ENCODE data around the gene GUCY1A1. TPM values are rescaled to one million over a fixed set of nuclear protein-coding genes. Genes with fewer than 3 reads are reported as not detected.
A peak's percentile ranks its signal among the peaks of the same experiment; 100 is the strongest.

GUCY1A1 gene
- total RNA-seq, 1 donor from 2014 or later, result 1.5 TPM

DNA sequence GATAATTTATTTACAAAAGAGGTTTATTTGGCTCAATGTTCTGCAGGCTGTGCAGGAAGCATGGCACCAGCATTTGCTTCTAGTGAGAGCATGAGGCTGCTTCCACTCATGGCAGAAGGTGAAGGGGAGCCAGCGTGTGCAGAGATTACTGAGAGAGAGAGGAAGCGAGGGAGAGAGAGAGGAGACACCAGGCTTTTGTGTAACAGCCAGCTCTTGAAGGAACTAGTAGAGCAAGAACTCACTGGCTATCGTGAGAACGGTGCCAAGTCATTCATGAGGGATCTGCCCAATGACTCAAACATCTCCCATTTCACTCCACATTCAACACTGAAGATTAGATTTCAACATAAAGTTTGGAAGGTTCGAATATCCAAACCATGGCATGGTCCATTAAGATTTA lies 12.7 kb downstream of the GUCY1A1 start:
- H3K9ac ChIP-seq, result no peak overlapping the region
- H3K36me3 ChIP-seq, result no peaks in the 10 kb centered on the region
- no peak overlapping the region for H3K27ac ChIP-seq
- H3F3A ChIP-seq (ENCODE audit: low read depth), result peaks cover 18% of the 10 kb centered on the region
- H3K27me3 Mint-ChIP-seq (ENCODE audit: insufficient read depth, low read depth), result no peaks in the 10 kb centered on the region
- H3K9me3 Mint-ChIP-seq, result no peaks in the 10 kb centered on the region
- H3K79me2 ChIP-seq (ENCODE audit: low read depth), result no peaks in the 10 kb centered on the region
- H4K20me1 ChIP-seq (ENCODE audit: low read depth), result no peaks in the 10 kb centered on the region
- H3K36me3 Mint-ChIP-seq, result no peaks in the 10 kb centered on the region
- H3K4me1 ChIP-seq, result peaks cover 33% of the 10 kb centered on the region
- no peaks in the 10 kb centered on the region for H3K27me3 ChIP-seq
- no peak for TF ChIP-seq EZH2phosphoT487 (IDR thresholded peaks at IDR 0.05)
- TF ChIP-seq, protein P1, sequence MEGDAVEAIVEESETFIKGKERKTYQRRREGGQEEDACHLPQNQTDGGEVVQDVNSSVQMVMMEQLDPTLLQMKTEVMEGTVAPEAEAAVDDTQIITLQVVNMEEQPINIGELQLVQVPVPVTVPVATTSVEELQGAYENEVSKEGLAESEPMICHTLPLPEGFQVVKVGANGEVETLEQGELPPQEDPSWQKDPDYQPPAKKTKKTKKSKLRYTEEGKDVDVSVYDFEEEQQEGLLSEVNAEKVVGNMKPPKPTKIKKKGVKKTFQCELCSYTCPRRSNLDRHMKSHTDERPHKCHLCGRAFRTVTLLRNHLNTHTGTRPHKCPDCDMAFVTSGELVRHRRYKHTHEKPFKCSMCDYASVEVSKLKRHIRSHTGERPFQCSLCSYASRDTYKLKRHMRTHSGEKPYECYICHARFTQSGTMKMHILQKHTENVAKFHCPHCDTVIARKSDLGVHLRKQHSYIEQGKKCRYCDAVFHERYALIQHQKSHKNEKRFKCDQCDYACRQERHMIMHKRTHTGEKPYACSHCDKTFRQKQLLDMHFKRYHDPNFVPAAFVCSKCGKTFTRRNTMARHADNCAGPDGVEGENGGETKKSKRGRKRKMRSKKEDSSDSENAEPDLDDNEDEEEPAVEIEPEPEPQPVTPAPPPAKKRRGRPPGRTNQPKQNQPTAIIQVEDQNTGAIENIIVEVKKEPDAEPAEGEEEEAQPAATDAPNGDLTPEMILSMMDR (IDR thresholded peaks at IDR 0.05), result no peak
- no peak for TF ChIP-seq EZH2 (IDR thresholded peaks at IDR 0.05)
- no peak overlapping the region for H3K4me3 Mint-ChIP-seq
- no peak overlapping the region for H3K4me2 ChIP-seq
- H3K4me3 ChIP-seq, result no peak overlapping the region
- no peak overlapping the region for H3K27ac Mint-ChIP-seq
- H3K4me1 Mint-ChIP-seq, result peaks cover 22% of the 10 kb centered on the region
- H3K9me3 ChIP-seq (ENCODE audit: low read depth), result no peaks in the 10 kb centered on the region
- peak; percentile 16 for DNase-seq (ENCODE audit: low spot score)
- no peak overlapping the region for H2AFZ ChIP-seq (replicated peaks)

- Histone ChIP-seq H4K20me1 (ENCODE audit: low read depth) (no peaks in the 10 kb centered on the region), H3F3A (ENCODE audit: low read depth) (peaks cover 2% of the 10 kb centered on the region), H3K9ac (no peak overlapping the region), H2AFZ (replicated peaks) (no peak overlapping the region), H3K4me2 (no peak overlapping the region), H3K27me3 (no peaks in the 10 kb centered on the region), H3K9me3 (ENCODE audit: low read depth) (no peaks in the 10 kb centered on the region), H3K4me3 (no peak overlapping the region), H3K4me1 (peaks cover 10% of the 10 kb centered on the region), H3K36me3 (no peaks in the 10 kb centered on the region), H3K27ac (no peak overlapping the region), H3K79me2 (ENCODE audit: low read depth) (no peaks in the 10 kb centered on the region)
- TF ChIP-seq EZH2 (IDR thresholded peaks at IDR 0.05) (no peak), EZH2phosphoT487 (IDR thresholded peaks at IDR 0.05) (no peak)
- TF ChIP-seq, protein P1 (IDR thresholded peaks at IDR 0.05), result no peak
- Mint-ChIP-seq H3K9me3 (no peaks in the 10 kb centered on the region), H3K4me3 (no peak overlapping the region), H3K36me3 (no peaks in the 10 kb centered on the region), H3K27ac (no peak overlapping the region), H3K27me3 (ENCODE audit: insufficient read depth, low read depth) (no peaks in the 10 kb centered on the region), H3K4me1 (peaks cover 4% of the 10 kb centered on the region)
- no peak for DNase-seq (ENCODE audit: low spot score)
Measured at GRCh38 chr4:155681886-155682285, 15.2 kb downstream of the GUCY1A1 start.

- H3K36me3 Mint-ChIP-seq, result no peaks in the 10 kb centered on the region
- H2AFZ ChIP-seq (replicated peaks), result no peak overlapping the region
- H3K27ac ChIP-seq, result no peak overlapping the region
- no peaks in the 10 kb centered on the region for H3K4me1 ChIP-seq
- TF ChIP-seq EZH2 (IDR thresholded peaks at IDR 0.05), result no peak
- no peak for TF ChIP-seq EZH2phosphoT487 (IDR thresholded peaks at IDR 0.05)
- TF ChIP-seq, protein P1 (IDR thresholded peaks at IDR 0.05), result no peak
- H3K36me3 ChIP-seq, result no peaks in the 10 kb centered on the region
- no peaks in the 10 kb centered on the region for H3K9me3 Mint-ChIP-seq
- H3K9ac ChIP-seq, result no peak overlapping the region
- no peaks in the 10 kb centered on the region for H4K20me1 ChIP-seq (ENCODE audit: low read depth)
- no peaks in the 10 kb centered on the region for H3K79me2 ChIP-seq (ENCODE audit: low read depth)
- no peak overlapping the region for H3K4me3 Mint-ChIP-seq
- DNase-seq (ENCODE audit: low spot score), result no peak
- no peak overlapping the region for H3K4me2 ChIP-seq
- H3K4me1 Mint-ChIP-seq, result no peaks in the 10 kb centered on the region
- no peak overlapping the region for H3K27ac Mint-ChIP-seq
- H3K9me3 ChIP-seq (ENCODE audit: low read depth), result no peaks in the 10 kb centered on the region
- no peak overlapping the region for H3K4me3 ChIP-seq
- H3K27me3 Mint-ChIP-seq (ENCODE audit: insufficient read depth, low read depth), result no peaks in the 10 kb centered on the region
- no peaks in the 10 kb centered on the region for H3K27me3 ChIP-seq
- no peaks in the 10 kb centered on the region for H3F3A ChIP-seq (ENCODE audit: low read depth)
Measured at GRCh38 chr4:155684423-155684822, 17.8 kb downstream of the GUCY1A1 start.
